Measurements from ENCODE around the gene ARFGEF3.

Gene ARFGEF3

GRCh38 chr6:138230759-138231380, 69.1 kb downstream of the ARFGEF3 start:
- H3K36me3 ChIP-seq: no peaks in the 10 kb centered on the region; the same call in 1 of the 2 replicates
- no peak for TF ChIP-seq CTCF (IDR thresholded peaks at IDR 0.05; ENCODE audit: low read depth, low read length)
- no peak overlapping the region for H3K4me3 ChIP-seq (ENCODE audit: low read depth, low read length)
- H3K27me3 ChIP-seq (ENCODE audit: insufficient read depth, low read depth, severe bottlenecking): no peaks in the 10 kb centered on the region
- no peaks in the 10 kb centered on the region for H3K9me3 ChIP-seq (ENCODE audit: severe bottlenecking)
- no peak for DNase-seq
- H3K27ac ChIP-seq: no peak overlapping the region

GRCh38 chr6:138231381-138231886, 69.7 kb downstream of the ARFGEF3 start:
- no peaks in the 10 kb centered on the region; the same call in 1 of the 2 replicates for H3K36me3 ChIP-seq
- H3K4me3 ChIP-seq (ENCODE audit: low read depth, low read length): no peak overlapping the region
- no peak overlapping the region for H3K27ac ChIP-seq
- no peak for TF ChIP-seq CTCF (IDR thresholded peaks at IDR 0.05; ENCODE audit: low read depth, low read length)
- H3K9me3 ChIP-seq (ENCODE audit: severe bottlenecking): no peaks in the 10 kb centered on the region
- DNase-seq: no peak
- H3K27me3 ChIP-seq (ENCODE audit: insufficient read depth, low read depth, severe bottlenecking): no peaks in the 10 kb centered on the region

- DNase-seq: no peak
- Histone ChIP-seq H3K27me3 (ENCODE audit: insufficient read depth, low read depth, severe bottlenecking) (no peaks in the 10 kb centered on the region), H3K36me3 (no peaks in the 10 kb centered on the region; the same call in 1 of the 2 replicates), H3K4me3 (ENCODE audit: low read depth, low read length) (no peak overlapping the region), H3K9me3 (ENCODE audit: severe bottlenecking) (no peaks in the 10 kb centered on the region), H3K27ac (no peak overlapping the region)
- no peak for TF ChIP-seq CTCF (IDR thresholded peaks at IDR 0.05; ENCODE audit: low read depth, low read length)
These were observed 72.6 kb downstream of the ARFGEF3 start for GRCh38 chr6:138234363-138234762.

GRCh38 chr6:138235205-138235604, 73.5 kb downstream of the ARFGEF3 start:
- TF ChIP-seq CTCF (IDR thresholded peaks at IDR 0.05; ENCODE audit: low read depth, low read length): no peak
- Histone ChIP-seq H3K27ac (no peak overlapping the region), H3K27me3 (ENCODE audit: insufficient read depth, low read depth, severe bottlenecking) (no peaks in the 10 kb centered on the region), H3K4me3 (ENCODE audit: low read depth, low read length) (no peak overlapping the region), H3K9me3 (ENCODE audit: severe bottlenecking) (no peaks in the 10 kb centered on the region), H3K36me3 (no peaks in the 10 kb centered on the region; the same call in 1 of the 2 replicates)
- no peak for DNase-seq

GRCh38 chr6:138235693-138236092, 74.0 kb downstream of the ARFGEF3 start:
- TF ChIP-seq CTCF (IDR thresholded peaks at IDR 0.05; ENCODE audit: low read depth, low read length): no peak
- H3K27ac ChIP-seq: no peak overlapping the region
- no peak for DNase-seq
- H3K36me3 ChIP-seq: no peaks in the 10 kb centered on the region; the same call in 1 of the 2 replicates
- H3K9me3 ChIP-seq (ENCODE audit: severe bottlenecking): no peaks in the 10 kb centered on the region
- H3K27me3 ChIP-seq (ENCODE audit: insufficient read depth, low read depth, severe bottlenecking): no peaks in the 10 kb centered on the region
- H3K4me3 ChIP-seq (ENCODE audit: low read depth, low read length): no peak overlapping the region

GRCh38 chr6:138237463-138237862, 75.7 kb downstream of the ARFGEF3 start:
- Histone ChIP-seq H3K27ac (no peak overlapping the region), H3K4me3 (ENCODE audit: low read depth, low read length) (no peak overlapping the region), H3K9me3 (ENCODE audit: severe bottlenecking) (no peaks in the 10 kb centered on the region), H3K27me3 (ENCODE audit: insufficient read depth, low read depth, severe bottlenecking) (no peaks in the 10 kb centered on the region), H3K36me3 (no peaks in the 10 kb centered on the region; the same call in 1 of the 2 replicates)
- no peak for DNase-seq
- TF ChIP-seq CTCF (IDR thresholded peaks at IDR 0.05; ENCODE audit: low read depth, low read length): no peak
